Fibroblast of gingiva (primary cell): Measurements from ENCODE around the gene ACTN2.

Experiments used
- DNase-seq: peaks from one replicate; pipeline ENCODE4 v3.0.0-alpha.2; 2011; ENCODE audit warnings: low read depth

The ACTN2 gene

DNA sequence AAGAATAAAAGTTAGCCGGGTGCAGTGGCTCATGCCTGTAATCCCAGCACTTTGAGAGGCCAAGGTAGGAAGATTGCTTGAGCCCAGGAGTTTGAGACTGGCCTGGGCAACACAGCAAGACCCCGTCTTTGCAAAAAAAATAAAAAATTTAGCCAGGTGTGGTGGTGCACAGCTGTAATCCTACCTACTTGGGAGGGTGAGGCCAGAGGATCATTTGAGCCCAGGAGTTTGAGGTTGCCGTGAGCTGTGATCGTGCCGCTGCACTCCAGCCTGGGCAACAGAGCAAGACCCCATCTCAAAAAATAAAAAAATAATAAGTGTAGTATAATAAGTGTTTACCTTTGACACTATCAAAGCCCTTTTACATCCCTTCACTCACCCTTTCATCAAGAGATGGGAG lies 5.0 kb downstream of the ACTN2 start:
- no peak for DNase-seq

DNA sequence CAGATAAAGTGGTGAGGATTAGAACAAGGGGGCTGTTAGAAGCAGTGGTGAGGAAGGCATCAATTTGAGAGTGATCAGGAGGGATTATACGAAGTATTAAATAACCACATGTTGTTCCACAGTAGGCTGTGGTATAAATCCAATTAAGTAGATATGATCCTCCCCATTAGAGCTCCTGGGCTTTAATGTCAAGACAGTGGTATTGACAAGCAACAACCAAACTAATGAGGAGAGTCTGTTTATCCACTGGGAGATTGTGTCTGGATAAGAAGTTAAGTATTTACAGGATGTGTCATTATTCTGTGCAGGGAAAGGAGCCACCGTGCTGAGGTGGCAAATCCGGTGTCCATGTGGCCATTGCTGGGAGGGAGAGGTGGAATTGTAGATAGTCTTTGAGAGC lies 5.8 kb downstream of the ACTN2 start:
- no peak for DNase-seq

DNA sequence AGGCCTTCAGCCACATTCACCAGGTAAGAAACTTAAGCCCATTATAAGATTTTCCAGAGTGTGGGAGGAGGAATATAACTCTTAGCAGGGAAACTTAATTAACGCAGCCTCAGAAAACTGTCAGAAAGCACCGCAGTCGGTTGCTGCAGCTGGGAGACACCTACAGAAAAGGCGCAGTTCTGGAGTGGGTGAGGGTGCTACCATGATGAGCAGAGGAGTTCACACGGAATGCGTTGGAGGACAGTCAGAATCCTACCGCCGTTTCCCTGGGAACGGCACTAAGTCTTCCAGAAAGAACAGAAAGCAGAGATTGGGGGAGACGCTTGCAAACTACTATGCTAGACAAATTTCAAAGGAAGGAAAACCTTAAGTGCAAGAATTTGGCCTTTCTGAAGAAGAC lies 6.4 kb downstream of the ACTN2 start:
- no peak for DNase-seq

DNA sequence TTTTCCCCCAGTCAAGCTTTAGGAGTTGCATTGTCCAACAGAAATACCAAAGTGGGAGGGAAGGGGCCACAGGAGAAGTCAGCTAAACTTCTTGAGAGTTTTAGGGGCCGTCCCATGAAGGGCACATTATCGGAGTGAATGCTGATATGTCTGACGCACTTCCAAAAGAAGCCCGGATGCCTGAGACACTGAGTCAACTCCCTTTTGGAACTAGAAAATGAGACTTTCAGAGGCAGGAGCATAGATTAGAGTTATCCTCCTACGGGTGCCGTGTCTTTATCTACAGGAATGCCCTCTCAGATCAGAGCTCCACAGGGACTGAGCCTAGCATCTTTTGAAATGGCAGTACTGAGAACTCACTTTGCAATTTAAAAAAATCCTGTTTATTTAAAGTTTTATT lies 13.1 kb downstream of the ACTN2 start:
- DNase-seq, result no peak

DNA sequence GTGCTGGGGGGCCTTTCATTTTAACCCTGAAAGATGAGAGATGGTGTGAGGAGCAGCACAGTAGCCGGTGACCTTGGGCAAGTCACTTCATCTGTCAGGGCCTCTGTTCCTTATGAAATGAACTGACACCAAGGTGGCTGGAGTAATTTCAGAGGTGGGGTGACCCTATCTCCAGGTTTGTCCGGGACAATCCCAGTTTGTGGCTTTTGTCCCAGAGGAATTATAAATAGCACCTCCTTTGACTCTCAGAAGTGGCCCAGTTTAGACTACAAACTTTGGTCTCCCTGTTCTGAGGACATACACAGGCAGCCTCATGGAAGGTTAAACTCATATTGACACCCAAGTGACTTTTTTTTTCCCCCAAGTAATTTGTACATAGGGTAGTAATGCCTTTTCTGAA lies 14.6 kb downstream of the ACTN2 start:
- DNase-seq, result no peak

DNA sequence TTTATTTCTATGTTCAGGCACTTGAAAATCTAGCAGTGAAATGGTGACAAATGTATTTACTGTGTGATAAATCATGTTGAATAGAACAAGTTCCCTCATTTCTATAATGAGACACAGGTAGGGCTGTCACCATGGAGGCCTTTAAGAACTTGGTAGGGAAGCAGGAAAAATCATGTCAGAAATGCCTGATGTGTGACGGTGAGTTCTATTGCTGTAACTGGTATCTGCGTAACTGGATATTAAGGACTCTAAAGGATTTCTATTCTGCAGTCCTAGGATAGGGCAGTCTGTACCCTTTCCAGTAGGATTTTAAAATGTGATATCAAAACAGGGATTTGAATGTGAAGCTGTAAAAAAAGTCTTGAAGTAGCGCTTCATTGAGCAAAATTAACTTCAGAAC lies 15.5 kb downstream of the ACTN2 start:
- no peak for DNase-seq

DNA sequence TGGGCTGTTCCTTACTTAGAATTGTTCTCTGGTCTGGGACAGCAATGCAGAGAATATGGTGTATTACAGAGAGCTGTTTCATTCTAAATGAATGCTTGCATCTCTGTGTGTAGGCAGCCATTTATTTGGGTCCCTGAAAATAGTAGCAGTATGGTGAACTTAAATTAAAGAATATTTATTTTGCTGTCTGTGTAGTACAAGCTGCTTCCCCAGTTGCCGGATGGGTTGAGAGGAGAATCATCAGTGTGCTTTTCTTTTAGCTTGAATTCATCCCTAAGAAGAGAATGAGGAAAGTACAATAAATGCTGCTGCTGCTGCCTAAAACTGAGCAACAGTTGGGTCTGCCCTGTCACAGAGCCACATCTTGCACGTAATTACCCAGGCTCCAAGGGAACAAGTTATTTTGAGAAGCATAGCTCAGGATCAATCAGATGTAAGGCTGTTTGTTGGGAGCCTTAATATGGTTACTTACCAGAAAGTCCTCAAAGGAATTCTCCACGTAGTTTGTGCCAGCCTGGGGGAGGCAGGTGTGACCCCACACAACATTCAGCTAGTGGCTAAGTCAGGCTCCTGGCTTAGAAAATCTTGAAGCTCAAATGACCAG lies 16.6 kb downstream of the ACTN2 start:
- no peak for DNase-seq

DNA sequence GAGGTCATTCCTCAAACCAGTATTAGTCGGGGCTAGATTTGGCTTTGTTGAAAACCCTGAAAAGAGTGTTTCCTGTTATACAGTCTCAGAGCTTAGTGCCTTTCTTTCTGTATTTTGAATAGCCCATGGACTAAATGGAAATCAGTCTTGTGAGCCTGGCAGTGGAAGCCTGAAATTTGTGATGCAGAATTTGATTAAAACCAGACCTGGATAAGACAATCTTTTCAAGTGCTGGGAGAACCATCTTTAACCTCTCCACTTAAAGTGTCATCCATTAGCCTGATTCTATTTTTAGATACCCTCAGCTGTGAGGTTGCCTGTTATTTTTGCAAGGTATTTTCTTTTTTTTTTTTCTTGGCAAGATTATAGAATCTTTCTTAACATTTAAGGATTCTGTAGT lies 19.5 kb downstream of the ACTN2 start:
- DNase-seq, result no peak

DNA sequence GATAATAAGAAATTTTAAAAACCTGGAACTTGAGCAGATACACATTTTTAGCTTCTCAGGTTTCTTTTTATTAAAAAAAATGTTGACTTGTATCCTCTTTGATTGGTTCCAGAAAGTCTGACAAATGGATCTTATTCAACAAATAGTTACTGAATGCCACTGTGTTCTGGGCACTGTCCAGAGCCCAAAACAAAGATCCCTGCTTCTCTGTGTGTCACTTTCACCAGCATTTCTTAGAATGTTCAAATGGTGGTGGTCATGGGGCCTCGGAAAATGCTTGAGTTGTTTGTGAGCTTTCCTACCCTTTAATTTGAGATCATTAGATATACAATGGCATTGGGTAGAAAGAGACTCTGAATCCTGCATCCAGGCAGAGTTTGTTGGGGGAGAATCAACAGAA lies 19.9 kb downstream of the ACTN2 start:
- no peak for DNase-seq

DNA sequence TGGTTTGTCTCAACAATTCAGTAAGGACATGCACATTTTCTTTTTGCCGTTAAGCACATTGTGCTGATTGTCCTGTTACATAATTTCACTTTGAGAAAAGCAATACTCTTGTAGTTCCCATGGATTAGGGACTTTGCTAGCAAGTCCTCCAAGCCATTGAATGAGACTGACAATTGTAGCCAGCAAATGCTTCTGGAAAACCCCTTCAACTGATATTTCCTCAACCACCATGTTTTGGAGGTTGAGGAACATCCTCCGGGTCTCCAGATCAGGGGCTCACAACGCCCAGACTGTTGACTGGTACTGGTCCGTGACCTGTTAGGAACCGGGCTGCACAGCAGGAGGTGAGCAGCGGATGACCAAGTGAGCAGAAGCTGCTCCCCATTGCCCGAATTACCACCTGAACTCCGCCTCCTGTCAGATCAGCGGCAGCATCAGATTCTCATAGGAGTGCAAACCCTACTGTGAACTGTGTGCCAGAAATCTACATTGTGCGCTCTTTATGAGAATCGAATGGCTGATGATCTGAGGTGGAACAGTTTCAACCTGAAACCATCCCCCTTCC lies 24.1 kb downstream of the ACTN2 start:
- no peak for DNase-seq

DNA sequence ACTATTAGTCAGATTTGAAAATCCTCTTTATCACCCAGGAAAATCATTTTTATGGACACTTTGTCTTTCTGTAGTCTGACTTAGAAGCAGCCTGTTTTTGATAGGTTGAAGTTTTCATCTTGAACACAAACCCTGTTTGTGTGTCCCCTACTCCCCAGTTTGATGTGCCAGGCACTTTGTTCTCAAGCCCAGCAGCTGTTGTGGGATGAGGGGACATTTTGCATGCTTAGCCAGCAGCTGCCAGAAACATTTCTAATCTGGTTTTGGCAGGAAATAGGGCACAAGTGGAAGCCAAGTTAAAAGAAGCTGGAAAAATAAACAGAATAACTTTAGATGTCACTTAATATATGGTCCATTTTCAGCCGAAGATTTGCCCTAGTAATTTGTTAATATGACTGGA lies 29.9 kb downstream of the ACTN2 start:
- no peak for DNase-seq

DNA sequence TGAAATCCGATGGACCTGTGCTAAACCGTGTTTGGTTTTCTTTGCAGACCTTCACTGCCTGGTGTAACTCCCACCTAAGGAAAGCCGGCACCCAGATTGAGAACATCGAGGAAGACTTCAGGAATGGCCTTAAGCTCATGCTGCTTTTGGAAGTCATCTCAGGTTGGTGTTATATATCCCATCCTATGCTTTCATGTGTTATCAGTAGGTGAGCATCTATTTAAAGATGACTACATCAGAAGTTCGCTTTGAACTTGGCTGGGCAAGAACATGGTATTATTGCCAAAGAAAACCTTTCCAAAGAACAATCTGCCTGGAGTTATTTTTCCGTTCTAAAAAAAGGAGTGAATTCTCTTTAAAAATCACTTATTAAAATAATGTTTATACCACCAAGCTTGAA lies 31.5 kb downstream of the ACTN2 start:
- no peak for DNase-seq

DNA sequence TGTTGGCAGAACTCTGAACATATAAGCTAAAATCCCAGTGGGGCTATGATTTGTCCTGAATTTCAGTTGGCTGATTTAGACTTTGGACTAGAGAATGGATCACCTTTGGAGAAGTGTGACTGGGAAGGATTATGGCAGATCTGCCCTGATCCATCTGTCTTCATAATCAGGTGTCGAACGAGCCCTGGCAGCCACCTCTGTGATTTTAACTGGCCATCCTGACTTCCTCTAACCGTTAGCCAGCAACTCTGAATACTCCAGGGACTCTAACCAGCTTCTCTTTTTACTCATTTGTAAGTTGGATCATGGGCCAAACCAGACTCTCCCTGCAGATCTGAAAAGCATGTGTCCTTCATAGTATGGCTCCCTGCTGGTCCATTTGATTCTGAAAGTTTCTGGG lies 32.0 kb downstream of the ACTN2 start:
- no peak for DNase-seq

DNA sequence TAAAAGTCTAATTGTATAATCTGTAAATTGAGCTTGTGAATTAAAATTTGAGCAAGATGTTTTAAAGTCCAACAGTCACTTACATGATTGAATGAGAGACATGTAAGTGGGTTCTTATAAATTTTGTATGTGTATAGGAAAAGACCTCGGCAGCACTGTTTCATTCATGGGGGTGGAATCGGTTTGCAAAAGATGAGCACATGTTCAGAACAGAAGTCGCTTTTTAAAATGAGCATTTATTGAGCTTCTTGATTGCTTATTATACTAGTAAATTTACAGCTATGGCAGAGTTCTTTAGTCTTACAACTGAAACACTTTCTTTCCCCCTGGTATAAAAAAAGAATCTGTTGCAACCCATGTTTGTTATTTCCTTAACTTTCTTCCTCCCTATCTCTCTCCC lies 33.9 kb downstream of the ACTN2 start:
- DNase-seq, result no peak

DNA sequence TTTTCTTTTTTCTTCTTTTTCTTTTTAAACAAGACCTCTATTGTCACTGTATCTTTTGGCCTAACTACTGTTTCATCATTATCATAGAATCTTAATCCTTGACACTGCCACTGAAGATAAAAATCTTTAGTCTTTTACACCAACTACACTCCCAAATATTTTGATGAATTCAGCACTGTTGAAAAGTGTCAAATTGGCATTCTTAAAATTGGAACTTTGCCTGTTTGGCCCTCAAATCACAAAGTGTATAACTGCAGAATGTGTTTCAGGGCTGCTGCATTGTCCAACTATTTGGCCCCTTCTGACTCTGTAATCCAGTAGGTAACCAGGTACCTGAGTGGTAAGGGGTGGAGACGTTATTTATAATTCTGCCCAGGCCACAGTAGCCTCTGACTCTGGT lies 34.3 kb downstream of the ACTN2 start:
- DNase-seq, result no peak

DNA sequence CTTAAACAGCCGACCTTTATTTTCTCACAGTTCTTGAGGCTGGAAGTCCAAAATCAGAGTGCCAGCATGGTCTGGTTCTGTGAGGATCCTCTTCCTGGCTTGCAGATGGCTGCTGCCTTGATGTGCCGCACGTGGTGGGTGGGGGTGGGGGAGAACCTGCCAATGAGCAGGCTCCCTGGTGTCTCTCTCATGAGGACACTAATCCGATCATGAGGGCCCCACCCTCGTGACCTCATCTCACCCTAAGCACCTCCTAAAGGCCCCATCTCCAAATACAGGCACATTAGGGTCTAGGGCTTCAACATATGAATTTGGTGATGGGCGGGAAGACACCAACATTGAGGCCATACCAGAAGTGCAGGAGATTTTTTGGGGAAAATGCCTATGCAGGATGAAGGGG lies 37.8 kb downstream of the ACTN2 start:
- no peak for DNase-seq

DNA sequence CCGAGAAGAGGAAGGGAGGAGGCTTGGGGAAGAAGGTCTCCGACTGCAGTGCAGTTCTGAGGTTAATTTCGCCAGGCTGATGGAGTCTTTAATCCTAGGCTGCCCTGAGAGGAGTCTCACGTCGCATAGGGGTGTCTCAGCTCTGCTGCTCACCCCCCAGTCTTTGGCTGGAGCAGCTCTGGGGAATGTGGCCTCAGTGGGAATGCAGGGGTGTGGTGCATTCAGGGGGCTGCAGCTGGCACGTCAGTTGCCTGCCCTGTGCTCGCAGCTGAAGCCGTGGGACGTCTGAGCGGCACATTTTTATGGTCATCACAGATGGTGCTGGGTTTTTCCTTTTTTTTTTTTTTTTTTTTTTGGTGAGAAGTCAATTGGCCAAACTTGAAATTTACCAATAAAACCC lies 38.2 kb downstream of the ACTN2 start:
- DNase-seq, result no peak

DNA sequence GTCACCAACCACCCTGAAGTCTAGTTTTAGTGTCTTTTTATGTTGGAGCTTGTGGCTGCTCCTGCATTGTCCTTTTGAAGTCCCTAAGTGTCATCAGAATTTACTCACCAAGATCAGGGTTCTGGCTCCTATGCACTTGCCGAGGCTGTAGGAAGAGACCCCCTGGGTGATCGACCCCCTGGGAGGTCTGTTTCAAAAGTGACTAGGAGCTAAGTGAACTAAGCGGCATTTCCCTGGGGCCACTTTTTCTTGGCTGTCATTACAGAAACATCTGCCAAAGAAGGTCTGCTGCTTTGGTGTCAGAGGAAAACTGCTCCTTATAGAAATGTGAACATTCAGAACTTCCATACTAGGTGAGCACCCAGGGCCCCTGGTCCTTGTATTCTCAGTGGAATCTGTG lies 39.4 kb downstream of the ACTN2 start:
- DNase-seq, result no peak

DNA sequence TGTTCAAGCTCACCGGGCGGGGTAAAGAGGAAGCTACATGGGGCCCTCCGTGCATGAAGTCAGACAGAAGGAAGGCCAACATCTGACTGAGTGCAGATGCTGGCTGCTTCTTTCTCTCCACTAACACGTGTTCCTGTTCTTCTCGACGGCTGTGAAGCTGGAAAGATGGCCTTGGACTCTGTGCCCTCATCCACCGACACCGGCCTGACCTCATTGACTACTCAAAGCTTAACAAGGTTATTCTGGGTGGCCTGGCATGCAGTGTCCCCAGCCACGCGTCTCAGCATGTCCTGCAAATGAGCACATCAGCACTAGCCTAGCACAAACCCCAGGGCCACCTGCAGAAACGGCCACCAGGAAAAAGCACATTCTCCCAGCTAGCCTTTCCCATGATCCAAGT lies 41.2 kb downstream of the ACTN2 start:
- no peak for DNase-seq

DNA sequence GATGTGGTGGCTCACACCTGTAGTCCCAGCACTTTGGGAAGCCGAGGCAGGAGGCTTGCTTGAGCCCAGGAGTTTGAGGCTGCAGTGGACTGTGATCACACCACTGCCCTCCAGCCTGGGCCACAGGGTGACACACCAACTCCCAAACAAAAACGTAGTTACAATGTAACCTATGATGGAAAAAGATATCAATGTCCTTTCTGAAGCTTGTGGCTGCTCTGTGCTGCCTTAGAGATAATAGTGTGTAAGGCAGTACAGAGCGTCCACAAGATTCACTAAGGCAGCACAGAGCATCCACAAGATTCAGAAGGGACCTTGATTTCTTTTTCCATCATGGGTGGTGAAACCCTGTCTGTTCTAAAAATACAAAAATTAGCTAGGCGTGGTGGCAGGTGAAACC lies 42.5 kb downstream of the ACTN2 start:
- no peak for DNase-seq

DNA sequence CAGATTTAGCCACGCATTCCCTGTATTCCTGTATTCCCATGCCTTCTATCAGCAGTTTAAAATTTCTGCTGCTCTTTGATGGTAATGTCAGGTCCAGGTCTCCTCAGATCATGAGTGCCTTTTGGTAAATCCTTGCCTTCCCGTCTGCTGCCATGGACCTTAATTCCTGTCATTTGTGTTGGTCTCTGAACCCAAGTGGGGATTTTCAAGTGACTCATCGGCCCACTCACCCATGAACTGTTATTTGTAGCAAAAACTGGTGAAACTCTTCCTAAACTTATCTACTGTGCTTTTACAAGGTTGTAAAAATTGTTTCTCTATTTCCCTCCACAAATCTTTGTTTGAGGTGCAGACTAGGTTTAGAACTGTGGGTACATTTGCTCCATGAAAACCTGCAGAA lies 47.4 kb downstream of the ACTN2 start:
- DNase-seq, result no peak

DNA sequence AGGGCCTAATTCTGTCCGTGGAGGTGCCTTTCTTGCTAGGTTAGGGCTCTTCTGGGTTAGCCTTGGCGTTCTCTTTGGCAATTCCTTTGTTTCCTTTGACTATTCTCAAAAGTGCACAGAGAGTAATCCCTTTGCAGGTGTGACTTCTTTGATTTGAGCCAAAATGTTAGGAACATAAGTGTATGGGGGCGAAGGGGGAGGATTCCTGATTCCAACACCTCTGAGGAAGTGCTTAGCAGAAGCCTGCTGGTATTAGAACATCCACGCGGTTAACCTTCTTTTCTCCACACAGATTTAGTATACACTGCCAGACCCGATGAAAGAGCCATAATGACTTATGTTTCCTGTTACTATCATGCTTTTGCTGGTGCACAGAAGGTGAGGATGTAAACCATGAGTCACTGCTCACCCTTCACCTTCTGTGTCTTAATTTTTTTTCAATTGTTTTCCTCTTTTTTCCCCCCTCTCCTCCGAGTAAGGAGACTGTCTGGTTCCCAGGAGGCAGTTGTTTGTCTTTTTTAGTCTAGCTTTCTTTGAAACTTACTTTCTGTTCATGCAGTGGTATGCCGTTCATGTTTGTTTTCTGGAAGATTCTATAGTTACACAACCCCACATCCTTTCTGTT lies 48.0 kb downstream of the ACTN2 start:
- no peak for DNase-seq

DNA sequence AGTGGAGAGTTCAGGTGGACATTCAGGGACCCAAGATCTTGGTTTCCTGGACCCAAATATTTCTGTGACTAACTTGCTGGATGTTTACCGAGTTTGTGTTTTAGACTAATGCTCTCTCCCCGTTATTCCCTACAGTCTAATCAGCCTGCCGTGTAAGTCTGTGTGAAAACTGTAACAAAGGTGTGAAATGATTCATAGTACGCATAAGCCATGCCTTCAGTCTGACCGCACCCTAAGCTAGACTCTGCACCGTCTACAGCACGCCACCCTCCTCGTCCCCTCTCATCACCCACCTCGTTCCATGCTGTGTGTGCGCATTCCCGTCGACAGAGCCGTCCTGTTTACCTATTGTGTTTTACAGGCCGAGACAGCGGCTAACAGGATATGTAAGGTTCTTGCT lies 50.5 kb downstream of the ACTN2 start:
- no peak for DNase-seq

DNA sequence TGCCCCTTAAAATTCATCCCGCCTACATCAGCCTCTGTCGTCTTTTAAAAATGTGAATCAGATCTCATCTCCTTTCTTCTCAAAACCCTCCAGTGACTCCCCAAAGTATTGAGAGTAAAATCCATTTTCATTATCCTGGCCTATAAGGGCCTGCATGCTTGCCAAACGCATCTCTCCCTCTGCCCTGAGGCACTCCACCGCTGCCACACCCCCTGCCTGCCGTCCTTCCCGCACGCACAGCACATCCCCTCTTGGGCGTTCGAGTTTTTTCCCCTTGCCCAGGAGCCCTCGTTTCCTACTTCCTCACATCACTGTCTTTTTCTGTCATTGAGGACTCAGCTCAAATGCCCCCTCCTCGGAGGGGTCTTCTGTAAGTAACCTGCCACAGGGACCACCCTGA lies 55.5 kb downstream of the ACTN2 start:
- no peak for DNase-seq
